ENCODE results near the gene LRSAM1. TPM values are rescaled to one million over a fixed set of nuclear protein-coding genes. Genes with fewer than 3 reads are reported as not detected.
A peak's percentile ranks its signal among the peaks of the same experiment; 100 is the strongest.

Gene LRSAM1
- total and polyA plus RNA-seq, 7 donors = 6.9 to 54.0 (median 17.9) TPM

- Histone ChIP-seq H3K4me1 (peaks cover 0 to 6% (median 0%) of the 10 kb centered on the region in 4 donors), H3K9me3 (no peaks in the 10 kb centered on the region), H3K27ac (peak overlapping the region in 1 of 4 donors; percentile 67), H3K4me3 (no peak overlapping the region), H3K27me3 (no peaks in the 10 kb centered on the region), H3K36me3 (peaks cover 53 to 100% (median 81%) of the 10 kb centered on the region in 4 donors)
- WGBS, 2 donors = 83 to 91% methylated on average over 12 of the region's 12 CpGs
- no peak for DNase-seq
- intact Hi-C loops (cut with DNase I) = no loop called here
- TF ChIP-seq, protein P1, sequence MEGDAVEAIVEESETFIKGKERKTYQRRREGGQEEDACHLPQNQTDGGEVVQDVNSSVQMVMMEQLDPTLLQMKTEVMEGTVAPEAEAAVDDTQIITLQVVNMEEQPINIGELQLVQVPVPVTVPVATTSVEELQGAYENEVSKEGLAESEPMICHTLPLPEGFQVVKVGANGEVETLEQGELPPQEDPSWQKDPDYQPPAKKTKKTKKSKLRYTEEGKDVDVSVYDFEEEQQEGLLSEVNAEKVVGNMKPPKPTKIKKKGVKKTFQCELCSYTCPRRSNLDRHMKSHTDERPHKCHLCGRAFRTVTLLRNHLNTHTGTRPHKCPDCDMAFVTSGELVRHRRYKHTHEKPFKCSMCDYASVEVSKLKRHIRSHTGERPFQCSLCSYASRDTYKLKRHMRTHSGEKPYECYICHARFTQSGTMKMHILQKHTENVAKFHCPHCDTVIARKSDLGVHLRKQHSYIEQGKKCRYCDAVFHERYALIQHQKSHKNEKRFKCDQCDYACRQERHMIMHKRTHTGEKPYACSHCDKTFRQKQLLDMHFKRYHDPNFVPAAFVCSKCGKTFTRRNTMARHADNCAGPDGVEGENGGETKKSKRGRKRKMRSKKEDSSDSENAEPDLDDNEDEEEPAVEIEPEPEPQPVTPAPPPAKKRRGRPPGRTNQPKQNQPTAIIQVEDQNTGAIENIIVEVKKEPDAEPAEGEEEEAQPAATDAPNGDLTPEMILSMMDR (IDR thresholded peaks at IDR 0.05) = no peak
- TF ChIP-seq EP300 (IDR thresholded peaks at IDR 0.05) (no peak), POLR2A (IDR thresholded peaks at IDR 0.05) (no peak), POLR2AphosphoS5 (IDR thresholded peaks at IDR 0.05) (no peak)
Observed at GRCh38 chr9:127437497-127438264, 13.6 kb upstream of the LRSAM1 start.

DNA sequence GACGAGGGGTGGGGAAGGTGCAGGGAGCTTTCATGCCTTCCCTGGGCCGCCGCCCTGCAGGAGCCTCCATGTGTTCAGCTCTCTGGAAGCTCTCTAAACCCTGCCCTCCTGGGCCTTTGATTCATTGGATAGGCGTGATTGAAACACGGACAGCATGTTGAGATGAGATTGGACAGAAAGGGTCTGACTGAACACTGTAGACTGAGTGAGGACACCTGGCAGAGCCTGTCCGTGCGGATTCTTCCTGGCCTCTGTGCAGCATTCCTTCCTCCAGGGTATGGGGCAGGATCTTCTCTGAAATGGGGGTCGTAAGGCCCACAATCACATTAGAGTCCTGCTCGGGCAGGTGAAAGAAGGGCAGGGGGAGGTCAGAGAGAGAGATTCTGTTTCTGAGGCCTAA lies 12.9 kb upstream of the LRSAM1 start:
- H3K4me1 ChIP-seq = peaks cover 0 to 6% (median 0%) of the 10 kb centered on the region in 4 donors
- no peak for DNase-seq
- intact Hi-C loops (cut with DNase I) = no loop called here
- WGBS, 2 donors = 97% methylated on average over 9 of the region's 9 CpGs
- peaks cover 53 to 100% (median 79%) of the 10 kb centered on the region in 4 donors for H3K36me3 ChIP-seq
- H3K27me3 ChIP-seq = no peaks in the 10 kb centered on the region
- no peaks in the 10 kb centered on the region for H3K9me3 ChIP-seq
- no peak overlapping the region for H3K4me3 ChIP-seq
- TF ChIP-seq, protein P1 (IDR thresholded peaks at IDR 0.05) = no peak
- TF ChIP-seq POLR2AphosphoS5 (IDR thresholded peaks at IDR 0.05) (no peak), POLR2A (IDR thresholded peaks at IDR 0.05) (no peak), EP300 (IDR thresholded peaks at IDR 0.05) (no peak)
- H3K27ac ChIP-seq = no peak overlapping the region

DNA sequence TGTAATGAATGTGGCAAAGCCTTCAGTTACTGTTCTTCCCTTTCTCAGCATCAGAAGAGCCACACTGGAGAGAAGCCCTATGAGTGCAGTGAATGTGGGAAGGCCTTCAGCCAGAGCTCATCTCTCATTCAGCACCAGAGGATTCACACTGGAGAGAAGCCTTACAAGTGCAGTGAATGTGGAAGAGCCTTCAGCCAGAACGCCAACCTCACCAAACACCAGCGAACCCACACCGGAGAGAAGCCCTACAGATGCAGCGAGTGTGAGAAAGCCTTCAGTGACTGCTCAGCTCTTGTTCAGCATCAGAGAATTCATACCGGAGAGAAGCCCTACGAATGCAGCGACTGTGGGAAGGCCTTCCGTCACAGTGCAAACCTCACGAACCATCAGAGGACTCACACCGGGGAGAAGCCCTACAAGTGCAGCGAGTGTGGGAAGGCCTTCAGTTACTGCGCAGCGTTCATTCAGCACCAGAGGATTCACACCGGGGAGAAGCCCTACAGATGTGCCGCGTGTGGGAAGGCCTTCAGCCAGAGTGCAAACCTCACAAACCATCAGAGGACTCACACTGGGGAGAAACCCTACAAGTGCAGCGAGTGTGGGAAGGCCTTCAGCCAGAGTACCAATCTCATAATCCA lies 6.9 kb upstream of the LRSAM1 start:
- WGBS, 2 donors = 86 to 93% methylated on average over 17 of the region's 17 CpGs
- DNase-seq = no peak
- H3K27ac ChIP-seq = peak overlapping the region; percentile 1 to 69 (median 58)
- H3K36me3 ChIP-seq = peaks cover 20 to 98% (median 67%) of the 10 kb centered on the region in 4 donors
- TF ChIP-seq POLR2AphosphoS5 (IDR thresholded peaks at IDR 0.05) (no peak), POLR2A (IDR thresholded peaks at IDR 0.05) (no peak), EP300 (IDR thresholded peaks at IDR 0.05) (no peak)
- TF ChIP-seq, protein P1 (IDR thresholded peaks at IDR 0.05) = no peak
- peaks cover 0 to 21% (median 15%) of the 10 kb centered on the region in 4 donors for H3K4me1 ChIP-seq
- H3K9me3 ChIP-seq = no peaks in the 10 kb centered on the region
- H3K27me3 ChIP-seq = no peaks in the 10 kb centered on the region
- no peak overlapping the region for H3K4me3 ChIP-seq
- intact Hi-C loops (cut with DNase I) = no loop called here

- TF ChIP-seq POLR2A (IDR thresholded peaks at IDR 0.05) (no peak), EP300 (IDR thresholded peaks at IDR 0.05) (no peak), POLR2AphosphoS5 (IDR thresholded peaks at IDR 0.05) (no peak)
- TF ChIP-seq, protein P1 (IDR thresholded peaks at IDR 0.05) = no peak
- Histone ChIP-seq H3K4me1 (peaks cover 0 to 28% (median 23%) of the 10 kb centered on the region in 4 donors), H3K27me3 (no peaks in the 10 kb centered on the region), H3K36me3 (peaks cover 17 to 95% (median 67%) of the 10 kb centered on the region in 4 donors), H3K9me3 (no peaks in the 10 kb centered on the region), H3K27ac (peak overlapping the region in 3 of 4 donors; percentile 5 to 69 (median 62)), H3K4me3 (no peak overlapping the region)
- WGBS, 2 donors = 94% methylated on average over 15 of the region's 15 CpGs
- intact Hi-C loops (cut with DNase I) = no loop called here
- no peak for DNase-seq
Observed at GRCh38 chr9:127444921-127445850, 6.1 kb upstream of the LRSAM1 start.
